EH (cell line): ENCODE results near the gene FTSJ1.

Experiments
- DNase-seq: peaks from one replicate; pipeline ENCODE4 v3.0.0-alpha.2; 2015; ENCODE audit warnings: low read depth

Gene FTSJ1

GRCh38 chrX:48470833-48471118 is 5.2 kb upstream of the FTSJ1 start:
- DNase-seq: no peak

GRCh38 chrX:48471504-48471903 is 4.5 kb upstream of the FTSJ1 start:
- DNase-seq: no peak

DNA sequence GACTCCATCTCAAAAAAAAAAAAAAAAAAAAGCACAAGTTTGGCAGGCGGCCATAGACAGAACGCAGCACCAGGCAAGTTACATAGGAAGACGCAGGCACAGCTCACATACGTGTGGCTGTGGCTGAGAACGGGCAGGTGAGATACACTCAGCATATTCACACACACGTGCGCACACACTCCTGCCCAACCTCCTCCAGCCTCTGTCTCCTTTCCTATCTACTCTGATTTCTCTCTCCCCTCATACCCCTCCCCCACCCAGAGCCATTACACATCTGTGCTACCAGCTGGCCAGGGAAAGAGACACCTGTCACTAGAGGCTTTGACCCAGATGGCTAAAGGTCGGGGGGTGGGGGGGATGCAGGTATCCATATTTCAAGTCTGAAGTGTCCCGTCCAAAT is 3.8 kb upstream of the FTSJ1 start:
- DNase-seq: no peak

DNA sequence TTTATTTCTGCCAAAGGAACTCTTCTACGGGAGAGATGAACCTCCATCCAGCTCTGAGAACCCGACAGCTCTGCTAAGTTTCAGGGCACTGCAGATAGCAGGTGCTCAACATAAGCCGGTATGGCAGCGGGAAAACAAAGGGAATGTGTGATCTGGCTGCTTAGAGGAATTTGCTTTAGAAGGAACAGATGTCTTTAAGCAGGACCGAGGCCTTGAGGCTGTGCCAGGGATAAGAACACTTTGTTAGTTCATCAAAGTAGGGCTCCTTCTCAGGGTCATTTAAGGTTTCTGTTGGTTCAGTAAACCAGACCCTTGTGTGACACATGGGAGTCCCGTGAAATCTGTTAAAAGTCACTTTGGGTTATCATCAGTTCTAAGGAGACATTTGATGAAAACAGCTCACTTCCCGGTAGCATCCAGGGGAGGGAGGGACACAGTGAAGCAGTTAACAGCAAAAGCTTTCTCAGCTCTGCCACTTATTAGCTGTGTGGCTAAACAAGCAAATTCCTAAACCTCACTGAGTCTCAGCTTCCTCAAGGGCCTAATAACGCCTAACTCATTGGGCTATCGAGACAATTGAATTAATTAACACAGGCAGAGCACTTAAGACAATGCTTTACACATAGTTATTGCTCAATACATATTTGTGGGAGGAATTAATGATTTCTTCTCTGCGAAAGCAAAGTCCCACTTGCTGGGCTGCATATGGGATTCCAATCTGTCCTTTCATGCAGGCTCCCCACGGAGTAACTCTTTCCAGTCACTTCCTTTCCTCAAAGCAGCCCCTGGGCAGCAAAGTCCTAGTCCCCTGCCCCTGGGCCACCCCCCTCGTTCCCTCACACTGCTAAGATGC is 2.9 kb upstream of the FTSJ1 start:
- DNase-seq: peak; percentile 14

- no peak for DNase-seq
Observed at GRCh38 chrX:48473704-48473990, 2.4 kb upstream of the FTSJ1 start.

- DNase-seq: peak; percentile 29
Observed at GRCh38 chrX:48474127-48474526, 1.9 kb upstream of the FTSJ1 start.

GRCh38 chrX:48474581-48474980 is 1.4 kb upstream of the FTSJ1 start:
- no peak for DNase-seq

DNA sequence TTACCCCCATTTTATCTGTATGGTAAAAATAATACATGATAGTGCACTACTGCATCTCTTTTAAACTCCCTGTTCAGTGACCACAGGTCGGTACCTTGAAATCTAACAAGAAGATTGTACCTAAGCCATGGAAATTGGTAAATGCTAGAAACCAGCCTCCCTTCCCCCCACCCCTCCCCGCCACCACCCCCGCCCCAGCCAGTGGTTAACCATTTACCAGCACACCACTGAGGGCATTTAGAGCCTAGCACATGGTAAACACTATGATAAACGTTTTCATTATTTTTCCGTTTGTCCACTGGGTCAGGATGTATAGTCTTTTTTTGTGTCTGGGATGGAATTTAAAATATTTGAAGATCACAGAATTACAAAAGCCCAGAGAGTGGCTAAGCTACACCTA is 703 bp upstream of the FTSJ1 start:
- DNase-seq: peak; percentile 3

- no peak for DNase-seq
Observed at GRCh38 chrX:48476919-48477318, 920 bp downstream of the FTSJ1 start.

- DNase-seq: no peak
Observed at GRCh38 chrX:48477960-48478755, 2.2 kb downstream of the FTSJ1 start.

DNA sequence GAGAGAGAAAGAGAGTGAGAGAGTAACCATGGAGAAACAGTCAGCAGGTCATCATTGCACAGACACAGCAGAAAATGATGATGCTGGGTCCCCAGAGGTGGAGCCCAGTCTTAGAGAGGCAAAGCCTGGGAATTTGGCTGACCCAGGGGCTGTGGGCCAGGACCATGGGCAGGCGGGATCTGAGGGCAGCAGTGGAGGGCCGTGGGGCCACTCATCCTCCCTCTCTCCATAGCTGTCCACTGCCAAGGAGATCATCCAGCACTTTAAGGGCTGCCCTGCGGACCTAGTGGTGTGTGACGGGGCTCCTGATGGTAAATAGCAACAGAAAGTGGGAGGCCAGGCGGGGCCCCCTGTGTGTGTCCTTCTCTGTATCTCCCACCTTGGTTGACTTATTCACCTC is 2.8 kb downstream of the FTSJ1 start:
- no peak for DNase-seq

- no peak for DNase-seq
Observed at GRCh38 chrX:48480142-48480541, 4.1 kb downstream of the FTSJ1 start.

DNA sequence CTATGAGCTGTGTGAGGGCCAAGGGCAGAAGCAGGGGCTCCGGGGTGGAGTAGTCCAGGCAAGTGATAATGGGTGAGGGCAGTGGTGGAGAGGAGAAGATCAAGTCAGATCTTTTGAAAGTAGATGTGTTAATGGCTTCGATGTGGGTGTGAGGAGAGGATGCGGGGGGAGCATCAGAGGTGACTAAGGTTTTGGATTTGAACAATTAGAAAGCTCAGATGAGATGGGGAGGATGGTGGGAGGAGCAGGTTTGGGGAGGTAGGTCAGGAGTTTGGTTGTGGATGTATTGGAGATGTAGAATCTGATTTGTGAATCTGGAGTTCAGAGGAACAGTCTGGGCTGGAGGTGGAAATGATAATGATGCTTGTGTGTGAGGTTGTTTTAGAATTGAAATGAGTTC is 4.6 kb downstream of the FTSJ1 start:
- DNase-seq: no peak

DNA sequence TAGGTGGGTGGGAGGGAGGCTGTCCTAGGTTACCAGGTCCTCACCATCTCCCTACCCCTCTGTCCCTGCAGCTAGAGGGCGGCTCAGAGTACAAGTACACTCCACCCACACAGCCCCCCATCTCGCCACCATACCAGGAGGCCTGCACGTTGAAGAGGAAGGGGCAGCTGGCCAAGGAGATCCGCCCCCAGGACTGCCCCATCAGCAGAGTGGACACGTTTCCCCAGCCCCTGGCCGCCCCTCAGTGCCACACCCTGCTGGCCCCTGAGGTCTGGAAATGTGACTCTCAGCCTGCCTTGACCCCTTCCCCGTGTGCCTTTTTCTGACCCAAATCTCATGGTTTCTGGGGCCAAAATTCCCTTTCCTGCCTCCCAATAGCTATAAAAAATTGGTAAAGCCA is 6.5 kb downstream of the FTSJ1 start:
- no peak for DNase-seq

DNA sequence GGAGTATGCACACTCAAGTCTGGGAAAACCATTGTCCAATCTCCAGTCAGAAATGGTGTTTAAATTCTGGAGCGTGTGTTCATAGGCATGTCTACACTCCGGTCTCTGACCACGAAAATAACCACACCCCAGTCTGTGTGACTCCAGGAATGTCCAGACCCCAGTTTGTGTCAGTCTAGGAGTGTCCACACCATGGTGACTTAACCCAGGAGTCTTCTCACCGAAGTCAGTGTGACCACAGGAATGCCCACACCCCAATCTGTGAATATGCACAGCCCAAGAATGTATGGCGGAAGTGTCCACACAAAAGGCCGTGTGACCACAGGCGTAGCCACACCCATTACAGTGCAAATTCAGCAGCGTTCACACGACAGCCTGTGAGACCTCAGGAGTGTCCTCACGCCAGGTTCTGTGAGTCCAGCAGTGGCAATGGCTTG is 11.4 kb downstream of the FTSJ1 start:
- peak; percentile 97 for DNase-seq

DNA sequence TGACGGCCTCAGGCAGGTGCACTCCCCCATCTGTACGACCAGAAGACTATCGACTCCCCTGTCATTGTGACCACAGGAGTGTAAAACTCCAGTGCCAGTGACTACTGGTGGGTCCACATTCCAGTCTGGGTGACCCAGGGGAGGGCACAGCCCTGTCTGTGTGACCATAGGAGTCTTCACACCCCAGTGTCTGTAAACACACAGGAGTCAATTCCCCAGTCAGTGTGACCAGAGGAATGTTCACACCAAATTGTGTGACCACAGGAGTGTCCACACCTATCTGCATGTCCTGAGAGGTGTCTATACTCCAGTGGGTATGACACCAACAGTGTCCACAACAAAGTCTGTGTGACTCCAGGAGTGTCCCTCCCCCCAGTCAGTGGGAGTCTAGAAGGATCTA is 12.0 kb downstream of the FTSJ1 start:
- DNase-seq: no peak

DNA sequence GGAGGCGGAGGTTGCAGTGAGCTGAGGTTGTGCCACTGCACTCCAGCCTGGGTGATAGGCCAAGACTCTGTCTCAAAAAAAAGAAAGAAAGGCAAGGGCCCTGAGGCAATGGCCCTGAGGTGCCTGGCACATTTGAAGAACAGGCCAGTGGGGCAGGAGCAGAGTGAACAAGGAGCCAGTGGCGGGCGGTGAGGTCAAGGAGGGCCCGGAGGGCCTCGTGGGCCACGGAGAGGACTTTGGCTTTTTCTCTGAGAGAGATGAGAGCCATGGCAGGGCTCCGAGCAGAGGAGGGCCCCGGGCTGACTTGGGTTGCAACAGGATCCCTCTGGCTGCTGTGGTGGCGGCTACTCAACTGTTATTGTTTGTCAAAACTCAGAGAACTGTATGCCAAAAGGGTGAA is 13.3 kb downstream of the FTSJ1 start:
- DNase-seq: no peak

DNA sequence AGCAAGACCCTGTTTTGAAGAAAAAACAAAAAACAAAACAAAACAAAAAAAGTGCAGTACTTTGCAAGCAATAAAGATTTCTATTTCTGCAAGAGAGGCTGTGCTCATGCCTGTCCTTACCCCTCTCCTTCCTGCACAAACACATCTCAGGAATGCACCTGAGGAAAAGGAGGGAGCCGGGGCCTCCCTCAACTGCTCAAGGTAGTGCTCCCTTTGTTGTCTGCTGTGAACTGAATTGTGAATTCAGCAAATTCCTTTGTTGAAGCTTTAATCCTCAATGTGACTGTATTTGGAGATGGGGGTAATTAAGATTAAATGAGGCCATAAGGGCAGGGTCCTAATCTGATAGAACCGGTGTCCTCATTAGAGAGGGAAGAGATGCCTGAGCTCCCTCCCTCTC is 13.9 kb downstream of the FTSJ1 start:
- no peak for DNase-seq

DNA sequence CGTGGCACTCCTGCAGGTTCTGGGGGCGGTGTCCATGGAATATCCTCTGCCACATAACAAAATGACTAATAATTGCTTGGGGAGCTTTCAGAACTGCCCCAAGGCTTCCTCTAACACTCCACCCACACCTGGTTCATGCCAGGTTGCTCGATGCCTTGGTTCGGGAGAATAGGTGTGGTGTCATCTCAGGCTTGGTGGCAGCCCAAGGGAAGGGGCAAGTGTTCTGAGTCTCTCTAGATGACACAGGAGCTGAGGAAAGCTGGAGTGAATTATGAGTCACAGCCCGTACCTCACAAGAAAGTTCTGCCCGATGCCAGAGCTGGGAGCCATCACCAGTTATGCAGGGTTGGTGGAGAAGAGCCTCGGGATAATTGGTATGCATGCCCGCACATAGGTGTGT is 14.7 kb downstream of the FTSJ1 start:
- peak; percentile 38 for DNase-seq

DNA sequence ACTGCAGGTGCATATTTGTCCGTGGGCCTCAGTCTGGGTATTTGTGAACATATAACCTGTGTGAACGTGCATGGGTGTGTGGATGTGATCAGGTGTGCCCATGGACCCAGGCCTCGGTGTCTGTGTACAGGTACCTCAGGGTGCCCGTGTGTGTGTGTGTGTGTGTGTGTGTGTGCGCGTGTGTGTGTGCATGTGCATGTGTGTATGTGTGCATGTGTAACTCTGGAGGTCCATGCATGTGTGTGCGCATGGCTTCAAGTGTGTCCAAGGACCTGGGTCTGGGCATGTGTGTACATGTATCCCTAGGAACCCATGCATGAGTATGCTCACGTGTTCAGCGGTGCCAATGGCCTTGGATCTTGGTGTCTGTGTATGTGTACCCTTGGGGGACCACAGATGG is 15.8 kb downstream of the FTSJ1 start:
- no peak for DNase-seq

DNA sequence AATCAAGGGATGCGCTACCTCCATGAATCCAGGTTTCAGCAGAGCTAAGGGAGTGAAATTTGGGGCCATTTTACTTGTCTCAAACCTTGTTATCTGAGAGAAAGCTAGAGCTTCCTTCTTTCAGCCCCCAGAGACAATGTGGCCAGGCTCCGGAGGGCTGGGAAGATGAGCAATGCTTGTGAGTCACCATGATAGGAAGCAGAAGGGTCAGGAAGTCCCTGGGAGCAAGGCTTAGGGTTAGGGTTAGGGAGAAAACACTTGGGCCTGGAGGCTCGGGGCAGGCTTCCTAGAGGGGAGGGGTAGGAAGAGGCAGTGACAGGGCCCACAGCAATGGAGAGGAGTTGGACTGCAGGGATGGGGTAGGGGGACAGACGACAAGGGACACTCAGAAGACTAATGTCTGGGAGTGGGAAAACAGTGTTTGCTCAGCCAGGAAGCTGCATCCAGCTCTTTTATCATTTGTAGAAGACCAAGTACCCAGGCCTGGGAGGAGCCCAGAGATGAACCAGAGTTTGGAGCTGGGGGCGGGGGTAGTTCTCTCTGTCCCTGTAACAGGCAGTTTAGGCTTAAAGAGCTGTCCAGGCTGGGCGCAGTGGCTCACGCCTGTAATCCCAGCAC is 16.4 kb downstream of the FTSJ1 start:
- DNase-seq: peak; percentile 69

GRCh38 chrX:48493890-48494364 is 17.9 kb downstream of the FTSJ1 start:
- DNase-seq: peak; percentile 29

DNA sequence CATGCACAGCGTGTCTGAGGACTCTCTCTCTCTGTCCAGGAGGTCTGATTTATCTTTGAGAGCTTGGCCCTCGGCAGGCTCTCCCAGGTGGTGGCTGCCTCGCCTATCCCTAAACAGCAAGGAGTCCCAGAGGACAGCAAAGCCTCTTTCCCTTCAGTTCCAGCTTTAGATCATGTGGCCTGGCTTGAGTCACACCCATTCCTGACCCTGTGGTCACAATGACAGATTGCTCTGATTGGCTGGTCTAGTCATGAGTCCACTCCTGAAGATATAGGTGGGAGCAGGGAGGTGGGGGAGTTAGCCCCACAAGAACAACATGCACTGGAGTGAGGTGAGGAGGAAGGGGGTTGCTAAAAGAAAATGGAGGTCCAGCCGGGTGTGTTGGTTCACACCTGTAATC is 20.7 kb downstream of the FTSJ1 start:
- peak; percentile 31 for DNase-seq
